NCI-H748 treated with DMSO at 0.1 percent for 48 hours (cell line): ENCODE data around the gene SYNRG.

ENCODE experiments used
- DNase-seq: peaks from one replicate; lab custom pipeline; 2025; lab: John Stamatoyannopoulos, UW

SYNRG gene

DNA sequence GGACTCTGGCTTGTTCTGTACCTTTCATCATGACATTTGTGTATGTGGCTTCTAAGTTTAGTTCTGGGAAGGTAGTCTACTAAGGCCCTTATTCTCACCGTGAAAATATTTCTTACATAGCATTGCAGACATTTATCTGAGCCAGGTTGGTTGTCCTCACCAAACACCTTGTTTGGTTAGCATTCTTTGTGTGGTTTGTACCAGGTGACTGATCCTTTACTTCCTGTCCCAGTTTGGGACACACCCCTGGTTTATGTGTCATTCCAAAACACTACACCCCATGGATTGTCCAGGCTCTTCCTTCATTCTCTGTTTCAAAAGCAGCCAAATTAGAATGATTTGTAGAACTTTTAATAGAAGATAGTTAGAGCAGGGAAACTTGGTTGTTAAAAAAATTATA, 142.7 kb downstream of the SYNRG start:
- no peak for DNase-seq

DNA sequence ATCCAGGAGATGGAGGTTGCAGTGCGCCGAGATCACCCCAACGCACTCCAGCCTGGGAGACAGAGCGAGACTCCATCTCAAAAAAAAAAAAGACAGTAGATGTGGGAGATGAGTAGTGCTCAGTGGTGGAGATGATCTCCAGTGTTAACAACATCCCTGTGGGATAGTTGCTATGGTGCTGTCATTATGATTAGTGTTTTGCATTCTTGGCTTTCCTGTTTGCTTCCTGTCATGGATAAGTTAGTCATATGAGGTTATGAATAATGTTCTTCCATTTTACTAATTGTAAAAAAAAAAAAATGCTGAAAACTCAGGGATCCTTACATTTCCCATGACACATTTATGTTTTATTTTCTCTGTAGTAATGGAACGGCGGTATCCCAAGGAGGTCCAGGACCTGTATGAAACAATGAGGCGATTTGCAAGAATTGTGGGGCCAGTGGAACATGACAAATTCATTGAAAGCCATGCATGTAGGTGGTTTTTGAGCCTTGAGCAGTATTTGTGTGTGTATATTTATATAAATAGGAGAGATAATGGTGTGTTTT, 144.1 kb downstream of the SYNRG start:
- no peak for DNase-seq
